ENCODE measurements around the gene SCCPDH.
"Not testable (repeated sequence)": the region's sequence is repeated elsewhere in the genome, so short reads cannot be mapped to it uniquely, and the experiment has no call there.

The SCCPDH gene

DNA sequence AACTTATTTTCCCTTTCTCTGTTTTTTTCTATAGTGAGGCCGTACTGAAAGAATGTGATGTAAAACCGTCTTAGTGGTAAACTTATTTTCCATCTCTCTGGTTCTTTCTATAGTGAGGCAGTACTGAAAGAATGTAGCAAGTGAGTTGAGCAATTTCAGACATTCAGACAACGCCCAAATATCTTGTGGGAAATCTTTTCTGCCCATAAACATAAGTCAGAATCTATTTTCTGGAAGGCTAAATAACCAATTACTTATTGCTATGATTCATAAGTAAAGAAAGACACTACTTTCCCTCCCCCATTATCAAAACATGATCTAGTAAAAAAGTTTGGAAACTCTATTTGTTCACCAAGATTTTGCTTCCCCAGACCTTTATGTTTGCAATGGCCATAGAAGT is 18.8 kb upstream of the SCCPDH start:
- DNase-seq (ENCODE audit: low read depth): peak; percentile 72

DNA sequence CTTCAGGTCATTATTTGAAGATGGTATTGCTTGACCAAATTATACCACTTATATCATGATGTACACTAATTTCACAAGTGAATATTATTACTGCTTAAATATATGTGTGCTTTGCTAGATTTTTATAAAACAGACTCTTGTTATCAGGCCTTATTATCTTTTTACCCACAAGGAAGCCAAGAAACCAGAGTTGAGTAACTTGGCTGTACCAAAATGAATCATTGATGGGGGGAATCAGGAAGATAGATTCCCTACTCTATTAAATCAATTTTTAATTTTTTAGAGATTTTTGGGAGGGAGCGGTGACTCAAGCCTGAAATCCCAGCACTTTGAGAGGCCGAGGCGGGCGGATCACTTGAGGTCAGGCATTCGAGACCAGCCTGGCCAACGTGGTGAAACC is 16.0 kb upstream of the SCCPDH start:
- DNase-seq (ENCODE audit: low read depth): no peak

DNA sequence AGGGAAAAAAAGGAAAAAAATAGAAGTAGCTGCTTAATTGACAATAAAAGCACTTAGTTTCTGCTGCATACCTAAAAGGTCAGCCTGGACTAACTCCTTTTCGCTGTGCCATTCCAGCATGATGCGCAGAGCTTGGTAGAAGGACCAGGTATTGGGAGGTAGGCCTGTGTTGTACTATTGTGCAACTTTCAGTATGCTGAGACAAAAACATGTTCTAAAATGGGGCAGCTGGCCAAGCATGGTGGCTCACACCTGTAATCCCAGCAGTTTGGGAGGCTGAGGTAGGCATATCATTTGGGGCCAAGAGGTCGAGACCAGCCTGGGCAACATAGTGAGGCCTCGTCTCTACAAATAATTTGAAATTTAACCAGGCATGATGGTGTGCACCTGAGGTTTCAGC is 15.0 kb upstream of the SCCPDH start:
- DNase-seq (ENCODE audit: low read depth): no peak

DNA sequence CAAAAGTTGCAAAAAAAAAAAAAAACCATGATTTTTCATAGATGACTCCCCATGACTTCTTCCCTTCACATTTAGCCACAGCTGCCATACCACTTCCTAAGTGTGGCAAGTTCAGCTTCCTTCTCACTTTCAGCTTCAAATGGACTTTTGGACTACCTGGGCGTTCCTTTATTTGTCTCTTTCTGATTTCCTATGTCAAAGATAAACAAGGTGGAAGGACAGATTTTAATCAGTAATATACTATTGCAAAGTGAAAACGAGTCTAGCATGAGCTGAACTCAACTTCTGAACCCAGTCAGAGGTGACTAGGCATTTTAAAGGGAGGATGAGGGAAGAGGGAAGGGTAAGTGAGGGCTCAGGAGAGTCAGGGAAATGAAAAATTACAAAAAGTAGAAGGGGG is 14.4 kb upstream of the SCCPDH start:
- no peak for DNase-seq (ENCODE audit: low read depth)

DNA sequence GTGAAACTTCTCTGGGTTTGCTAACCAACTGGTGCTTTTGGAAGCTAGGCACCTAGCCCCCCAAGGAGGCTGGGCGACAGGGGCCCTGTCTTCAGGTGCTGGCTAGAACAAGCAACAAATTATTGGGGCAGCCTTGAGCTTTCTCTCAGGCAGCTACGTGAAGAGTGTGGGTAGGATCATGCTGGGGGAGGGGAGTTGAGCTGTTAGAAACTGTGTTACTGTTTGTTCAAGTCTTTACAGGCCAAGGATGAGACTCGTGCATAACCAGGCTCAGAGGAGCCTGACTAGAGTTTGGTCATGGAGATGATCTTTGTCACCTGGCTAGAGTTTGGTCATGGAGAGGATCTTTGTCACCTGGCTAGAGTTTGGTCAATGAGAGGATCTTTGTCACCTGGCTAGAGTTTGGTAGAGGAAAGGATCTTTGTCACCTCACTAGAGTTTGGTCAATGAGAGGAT is 12.6 kb upstream of the SCCPDH start:
- no peak for DNase-seq (ENCODE audit: low read depth)

DNA sequence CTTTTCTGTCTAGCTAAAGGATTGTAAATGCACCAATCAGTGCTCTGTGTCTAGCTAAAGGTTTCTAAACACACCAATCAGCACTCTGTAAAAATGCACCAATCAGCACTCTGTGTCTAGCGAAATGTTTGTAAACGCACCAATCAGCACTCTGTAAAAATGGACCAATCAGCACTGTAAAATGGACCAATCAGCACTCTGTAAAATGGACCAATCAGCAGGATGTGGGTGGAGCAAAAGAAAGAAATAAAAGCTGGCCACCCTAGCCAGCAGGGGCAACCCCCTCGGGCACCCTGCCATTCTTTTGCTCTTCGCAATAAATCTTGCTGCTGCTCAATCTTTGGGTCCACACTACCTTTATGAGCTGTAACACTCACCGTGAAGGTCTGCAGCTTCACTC is 11.8 kb upstream of the SCCPDH start:
- DNase-seq (ENCODE audit: low read depth): not testable (repeated sequence)

DNA sequence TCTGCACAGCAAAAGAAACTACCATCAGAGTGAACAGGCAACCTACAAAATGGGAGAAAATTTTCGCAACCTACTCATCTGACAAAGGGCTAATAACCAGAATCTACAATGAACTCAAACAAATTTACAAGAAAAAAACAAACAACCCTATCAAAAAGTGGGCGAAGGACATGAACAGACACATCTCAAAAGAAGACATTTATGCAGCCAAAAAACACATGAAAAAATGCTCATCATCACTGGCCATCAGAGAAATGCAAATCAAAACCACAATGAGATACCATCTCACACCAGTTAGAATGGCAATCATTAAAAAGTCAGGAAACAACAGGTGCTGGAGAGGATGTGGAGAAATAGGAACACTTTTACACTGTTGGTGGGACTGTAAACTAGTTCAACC is 4.8 kb upstream of the SCCPDH start:
- DNase-seq (ENCODE audit: low read depth): not testable (repeated sequence)

DNA sequence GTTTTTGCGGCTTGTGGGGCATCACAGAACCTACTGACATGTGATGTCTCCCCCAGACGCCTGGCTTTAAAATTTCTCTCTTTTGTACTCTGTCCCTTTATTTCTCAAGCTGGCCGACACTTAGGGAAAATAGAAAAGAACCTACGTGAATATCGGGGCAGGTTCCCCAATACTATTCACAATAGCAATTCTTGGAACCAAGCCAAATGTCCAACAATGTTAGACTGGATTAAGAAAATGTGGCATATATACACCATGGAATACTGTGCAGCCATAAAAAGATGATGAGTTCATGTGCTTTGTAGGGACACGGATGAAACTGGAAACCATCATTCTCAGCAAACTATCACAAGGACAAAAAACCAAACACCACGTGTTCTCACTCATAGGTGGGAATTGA is 3.4 kb upstream of the SCCPDH start:
- not testable (repeated sequence) for DNase-seq (ENCODE audit: low read depth)

DNA sequence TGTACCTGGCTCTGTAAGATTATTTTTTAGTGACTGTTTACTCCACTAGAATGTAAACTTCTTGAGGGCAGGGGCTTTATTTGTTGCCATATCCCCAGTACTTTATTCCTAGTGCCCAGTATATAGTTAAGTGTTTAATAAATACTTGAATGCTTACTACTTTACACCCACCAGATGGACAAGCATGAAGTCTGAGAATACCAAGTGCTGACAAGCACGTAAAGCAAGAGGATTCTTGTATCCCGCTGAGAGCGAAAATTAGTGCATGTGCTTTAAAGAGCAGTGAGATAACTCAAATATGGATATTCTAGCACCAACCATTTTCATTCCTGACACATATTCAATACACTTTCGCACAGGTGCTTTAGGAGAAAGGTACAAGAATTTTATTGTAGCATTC is 1.5 kb upstream of the SCCPDH start:
- DNase-seq (ENCODE audit: low read depth): no peak

DNA sequence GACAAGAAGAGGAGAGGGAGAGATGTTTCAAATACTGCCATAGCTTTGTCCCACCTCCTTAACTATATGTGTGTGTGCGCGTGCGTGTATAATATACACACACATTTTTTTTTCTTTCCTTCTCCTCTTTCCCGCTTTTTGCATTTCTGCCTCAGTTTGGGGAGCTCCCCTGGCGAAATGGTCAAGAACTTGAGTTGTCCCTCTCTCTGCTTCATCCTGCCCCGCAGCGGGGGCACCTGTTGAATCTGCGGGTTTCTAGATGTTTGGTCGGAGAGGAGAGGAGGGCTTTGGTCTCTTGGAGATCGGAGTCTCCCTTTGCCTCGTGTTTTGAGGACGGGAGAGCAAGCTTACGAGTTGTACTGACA is 504 bp downstream of the SCCPDH start:
- DNase-seq (ENCODE audit: low read depth): peak; percentile 34

DNA sequence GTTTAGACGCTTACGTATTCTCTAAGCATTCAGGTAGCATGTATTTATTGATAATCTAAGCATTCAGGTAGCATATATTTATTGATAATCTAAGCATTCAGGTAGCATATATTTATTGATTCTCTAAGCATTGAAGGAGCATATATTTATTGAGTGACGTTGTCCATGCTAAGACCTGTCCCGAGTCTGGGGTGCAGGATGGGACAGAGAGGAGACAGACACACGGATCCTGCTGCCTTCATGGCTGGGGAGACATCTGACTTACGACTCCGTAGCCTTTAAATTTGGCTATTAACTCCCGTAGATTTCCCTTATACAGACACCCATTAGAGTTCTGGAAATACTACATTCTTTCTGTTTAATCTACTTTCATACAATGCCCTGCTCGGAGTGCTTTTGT is 982 bp downstream of the SCCPDH start:
- no peak for DNase-seq (ENCODE audit: low read depth)

DNA sequence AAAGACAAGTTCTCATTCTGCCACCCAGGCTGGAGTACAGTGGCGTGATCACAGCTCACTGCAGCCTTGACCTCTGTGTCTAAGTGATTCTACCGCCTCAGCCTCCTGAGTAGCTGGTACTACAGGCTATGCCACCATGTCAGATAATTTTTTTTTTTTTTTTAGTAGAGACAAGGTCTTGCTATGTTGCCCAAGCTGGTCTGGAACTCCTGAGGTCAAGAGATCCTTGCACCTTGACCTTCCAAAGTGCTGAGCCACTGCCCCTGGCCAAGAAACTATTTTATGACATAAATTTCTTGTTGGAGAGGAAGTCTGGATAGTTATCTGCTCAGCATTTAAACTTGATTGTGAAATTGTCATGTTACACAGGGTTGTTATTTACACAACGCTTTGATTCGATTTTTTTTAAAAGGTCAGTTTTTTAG is 2.1 kb downstream of the SCCPDH start:
- no peak for DNase-seq (ENCODE audit: low read depth)

DNA sequence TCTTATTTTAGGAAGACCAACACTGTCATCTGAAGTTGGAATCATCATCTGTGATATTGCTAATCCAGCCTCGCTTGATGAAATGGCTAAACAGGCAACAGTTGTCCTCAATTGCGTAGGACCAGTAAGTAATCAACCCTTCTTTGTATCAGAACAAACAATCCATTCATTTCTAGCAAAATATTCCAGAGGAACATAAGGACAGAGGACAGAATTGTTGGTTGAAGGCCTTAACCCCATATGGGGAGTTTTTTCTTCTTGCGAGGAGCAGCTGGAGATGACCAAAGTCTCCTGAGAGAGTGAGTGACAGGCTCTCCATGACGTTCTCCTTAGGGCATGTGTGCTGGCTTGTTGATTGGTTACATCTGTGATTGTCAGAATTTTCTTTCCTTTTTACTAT is 2.7 kb downstream of the SCCPDH start:
- no peak for DNase-seq (ENCODE audit: low read depth)

DNA sequence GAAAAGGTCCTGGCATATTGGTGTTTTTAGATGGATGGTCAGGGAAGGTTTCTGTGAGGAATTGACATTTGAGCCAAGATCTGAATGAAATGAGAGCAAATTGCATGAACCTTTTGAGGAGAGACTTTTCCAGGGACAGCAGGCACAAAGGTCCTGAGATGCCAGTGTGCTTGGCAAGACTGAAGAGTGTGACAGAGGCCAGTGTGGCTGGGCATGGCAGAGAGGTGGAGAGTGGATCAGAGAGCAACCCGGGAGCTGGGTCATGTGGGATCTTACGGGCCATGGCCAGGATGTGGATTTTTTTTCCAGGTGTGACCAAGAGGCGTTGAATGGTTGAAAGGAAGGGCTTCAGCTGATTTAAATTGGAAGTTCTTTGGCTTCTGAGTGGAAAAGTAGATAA is 3.4 kb downstream of the SCCPDH start:
- no peak for DNase-seq (ENCODE audit: low read depth)

DNA sequence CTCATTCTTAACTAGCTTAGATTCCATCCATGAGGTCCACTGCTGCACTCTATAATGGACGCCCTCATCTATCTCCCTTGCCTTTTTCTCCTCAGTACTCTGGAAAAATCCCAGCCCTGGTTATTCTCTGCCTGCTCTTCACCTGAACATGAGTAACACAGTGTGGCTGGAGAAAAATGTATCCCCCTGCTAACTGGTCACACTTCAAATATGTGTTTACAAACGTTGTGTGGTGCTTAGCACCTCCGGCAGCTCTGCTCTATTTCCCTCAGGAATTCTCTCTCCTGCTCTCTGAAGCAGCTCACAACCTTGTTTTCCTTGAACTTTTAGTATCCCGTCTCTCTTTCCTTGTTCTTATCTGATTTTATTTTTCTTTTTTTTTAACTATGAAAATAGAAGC is 4.1 kb downstream of the SCCPDH start:
- DNase-seq (ENCODE audit: low read depth): no peak

DNA sequence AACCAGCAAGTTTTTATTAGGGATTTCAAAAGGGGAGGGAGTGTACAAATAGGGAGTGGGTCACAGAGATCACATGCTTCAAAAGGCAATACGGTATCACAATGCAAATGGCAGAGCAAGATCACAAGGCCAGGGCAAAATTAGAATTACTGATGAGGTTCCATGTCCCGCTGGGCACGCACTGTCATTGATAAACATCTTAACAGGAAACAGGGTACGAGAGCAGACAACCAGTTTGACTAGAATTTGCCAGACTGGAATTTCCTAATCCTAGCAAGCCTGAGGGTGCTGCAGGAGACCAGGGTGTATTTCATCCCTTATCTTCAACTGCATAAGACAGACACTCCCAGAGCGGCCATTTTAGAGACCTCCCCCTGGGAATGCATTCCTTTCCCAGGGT is 4.8 kb downstream of the SCCPDH start:
- not testable (repeated sequence) for DNase-seq (ENCODE audit: low read depth)

DNA sequence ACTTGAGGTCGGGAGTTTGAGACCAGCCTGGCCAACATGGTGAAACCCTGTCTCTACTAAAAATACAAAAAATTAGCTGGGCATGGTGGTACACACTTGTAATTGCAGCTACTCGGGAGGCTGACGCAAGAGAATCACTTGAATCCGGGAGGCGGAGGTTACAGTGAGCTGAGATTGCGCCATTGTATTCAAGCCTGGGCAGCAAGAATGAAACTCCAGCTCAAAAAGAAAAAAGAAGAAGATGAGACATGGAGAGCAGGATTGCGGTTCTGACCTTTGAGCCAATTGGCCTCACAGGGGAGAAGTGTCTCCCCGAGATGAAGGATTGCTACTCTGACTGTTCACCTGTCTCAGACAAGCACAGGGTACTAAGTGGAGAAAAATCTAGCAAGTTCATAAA is 6.6 kb downstream of the SCCPDH start:
- DNase-seq (ENCODE audit: low read depth): no peak

DNA sequence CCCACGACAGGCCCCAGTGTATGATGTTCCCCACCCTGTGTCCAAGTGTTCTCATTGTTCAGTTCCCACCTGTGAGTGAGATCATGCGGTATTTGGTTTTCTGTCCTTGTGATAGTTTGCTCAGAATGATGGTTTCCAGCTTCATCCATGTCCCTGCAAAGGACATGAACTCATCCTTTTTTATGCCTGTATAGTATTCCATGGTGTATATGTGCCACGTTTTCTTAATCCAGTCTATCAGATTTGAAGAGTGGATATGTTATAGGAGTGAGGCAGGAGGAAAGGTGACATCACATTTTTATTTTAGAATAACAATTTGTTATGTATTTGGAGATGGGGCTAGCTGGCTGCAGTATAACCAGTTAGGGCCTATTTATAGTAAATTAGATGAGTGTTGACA is 7.7 kb downstream of the SCCPDH start:
- not testable (repeated sequence) for DNase-seq (ENCODE audit: low read depth)

DNA sequence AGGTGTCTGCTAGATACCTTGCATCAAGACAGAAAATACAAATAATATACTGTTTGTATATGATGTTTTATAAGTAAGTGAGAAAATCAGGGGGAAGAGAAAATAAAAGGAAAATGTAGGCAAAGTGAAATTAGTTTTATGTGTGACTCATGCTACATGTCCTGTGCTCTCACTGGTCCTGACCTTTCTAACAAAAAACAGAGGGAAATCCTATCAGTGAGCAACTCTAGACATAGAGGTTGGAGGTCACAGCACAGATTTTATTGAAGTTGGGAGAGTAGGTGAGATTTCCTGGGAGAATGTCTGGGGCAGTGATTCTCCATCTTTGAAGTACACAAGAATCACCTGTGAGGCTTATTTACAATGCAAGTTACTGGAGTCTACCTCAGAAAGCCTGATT is 9.5 kb downstream of the SCCPDH start:
- no peak for DNase-seq (ENCODE audit: low read depth)

DNA sequence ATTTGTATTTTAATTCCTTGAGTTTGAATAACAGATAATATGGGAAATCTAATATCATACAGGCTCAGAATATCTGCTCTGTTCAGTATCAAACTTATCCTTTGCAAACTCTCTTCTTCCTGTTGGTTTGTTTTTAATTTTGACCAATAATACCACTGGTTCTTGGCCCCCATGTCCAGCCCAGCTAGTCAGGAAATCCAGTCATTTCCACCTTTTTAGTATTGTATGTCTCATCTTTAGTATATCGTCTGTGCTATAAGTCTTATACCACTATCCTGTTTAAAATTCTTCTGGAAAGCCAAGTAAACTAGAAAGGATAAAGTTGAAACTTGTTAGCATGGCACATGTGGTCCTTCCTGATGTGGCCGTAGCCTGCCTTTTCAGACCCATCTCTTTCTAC is 10.7 kb downstream of the SCCPDH start:
- no peak for DNase-seq (ENCODE audit: low read depth)

DNA sequence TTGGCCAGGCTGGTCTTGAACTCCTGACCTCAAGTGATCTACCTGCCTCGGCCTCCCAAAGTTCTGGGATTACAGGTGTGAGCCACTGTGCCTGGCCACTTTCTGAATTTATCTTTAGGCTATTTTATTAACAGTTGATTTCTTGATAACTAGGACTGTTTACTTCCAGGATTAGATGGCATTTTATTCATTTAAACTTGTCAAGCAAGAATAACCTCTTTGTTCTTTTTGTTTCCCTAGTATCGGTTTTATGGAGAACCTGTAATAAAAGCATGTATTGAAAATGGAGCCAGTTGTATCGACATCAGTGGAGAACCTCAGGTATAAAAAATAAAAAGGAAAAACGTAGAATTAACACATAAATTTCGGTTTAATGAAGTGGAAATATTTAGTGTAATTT is 11.5 kb downstream of the SCCPDH start:
- no peak for DNase-seq (ENCODE audit: low read depth)

DNA sequence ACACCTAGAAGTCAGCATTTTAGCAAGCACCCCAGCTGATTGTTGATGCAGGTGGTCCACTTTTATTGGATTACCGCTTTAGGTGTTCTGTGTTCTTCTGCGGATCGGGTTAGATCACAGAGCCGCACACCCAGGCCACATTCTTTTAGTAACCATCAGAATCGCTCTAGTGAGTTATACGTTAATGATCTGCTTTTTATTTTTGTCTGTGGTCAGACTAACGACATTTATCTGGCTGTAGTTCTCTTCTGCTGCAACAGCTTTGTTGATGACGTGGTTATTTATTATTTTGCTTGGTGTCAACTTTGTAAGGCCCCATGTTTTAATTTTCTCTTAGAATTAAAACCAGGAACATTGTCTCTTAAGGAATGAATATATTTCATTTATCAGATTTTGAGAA is 18.2 kb downstream of the SCCPDH start:
- no peak for DNase-seq (ENCODE audit: low read depth)

DNA sequence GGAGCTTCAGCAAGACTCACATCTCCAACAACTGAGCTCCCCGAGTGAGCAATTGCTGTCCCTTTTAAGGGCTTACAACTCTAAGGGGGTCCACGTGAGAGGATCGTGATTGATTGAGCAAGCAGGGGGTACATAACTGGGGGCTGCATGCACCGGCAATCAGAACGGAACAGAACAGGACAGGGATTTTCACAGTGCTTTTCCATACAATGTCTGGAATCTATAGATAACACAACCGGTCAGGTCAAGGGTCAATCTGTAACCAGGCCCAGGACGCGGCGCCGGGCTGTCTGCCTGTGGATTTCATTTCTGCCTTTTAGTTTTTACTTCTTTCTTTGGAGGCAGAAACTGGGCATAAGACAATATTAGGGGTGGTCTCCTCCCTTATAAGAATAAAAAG is 21.9 kb downstream of the SCCPDH start:
- DNase-seq (ENCODE audit: low read depth): not testable (repeated sequence)

DNA sequence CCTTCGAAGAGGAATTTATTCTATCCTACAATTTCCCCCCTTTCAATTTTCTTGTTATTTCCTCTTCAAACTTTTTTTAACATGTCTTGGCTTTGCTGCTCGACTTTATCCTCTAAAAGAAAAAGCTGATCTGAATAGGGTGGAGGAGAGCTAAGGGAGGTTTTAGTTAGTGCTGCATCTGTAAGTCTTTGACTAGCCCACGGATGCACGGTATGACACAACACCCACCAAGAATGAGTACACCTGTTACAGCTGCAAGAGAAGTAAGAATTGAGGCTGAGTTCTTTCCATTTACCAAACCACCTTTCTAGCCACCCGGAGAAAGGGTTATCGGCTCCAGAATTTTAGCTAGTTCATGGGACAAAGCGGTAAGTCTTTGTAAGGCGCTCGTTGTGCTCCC is 23.8 kb downstream of the SCCPDH start:
- no peak for DNase-seq (ENCODE audit: low read depth)

DNA sequence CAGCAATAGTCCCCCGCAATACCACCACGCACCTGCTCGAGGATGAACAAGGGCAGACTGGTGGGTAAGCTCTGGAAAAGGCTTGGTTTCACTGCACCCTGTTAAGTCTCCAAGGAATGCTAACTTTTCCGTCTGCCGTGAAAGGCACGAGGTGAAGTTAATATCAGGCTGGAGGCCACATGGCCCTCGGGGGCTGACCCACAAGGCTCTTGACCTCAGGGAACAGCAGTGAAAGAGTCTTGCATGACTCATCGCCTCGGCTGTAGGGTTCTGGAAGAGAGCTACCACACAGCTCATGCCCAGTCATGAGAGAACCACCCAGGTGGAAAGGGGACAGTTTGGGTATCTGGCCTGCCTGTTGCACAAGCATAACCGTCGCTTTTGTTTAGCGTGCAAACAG is 24.7 kb downstream of the SCCPDH start:
- DNase-seq (ENCODE audit: low read depth): no peak

Measured in HS-27A (cell line).